ENCODE data around the gene SNX24. TPM values are rescaled to one million over a fixed set of nuclear protein-coding genes. Genes with fewer than 3 reads are reported as not detected.

The SNX24 gene
- total and polyA plus RNA-seq, 2 experiments from 2014 or later = 18.0 to 27.5 TPM

GRCh38 chr5:123012321-123012720, 166.9 kb downstream of the SNX24 start (continued):
- TF ChIP-seq ZNF462 (CRISPR knock-in tag; IDR thresholded peaks at IDR 0.05) = no peak
- TF ChIP-seq ZNF331 (CRISPR knock-in tag; IDR thresholded peaks at IDR 0.05; ENCODE audit: low read depth) = no peak
- TF ChIP-seq EZH2phosphoT487 (IDR thresholded peaks at IDR 0.05; ENCODE audit: unreplicated experiment) = no peak
- no peak for TF ChIP-seq JUNB (IDR thresholded peaks at IDR 0.05; ENCODE audit: unreplicated experiment)
- no peak for TF ChIP-seq STAT1 (IDR thresholded peaks at IDR 0.05; ENCODE audit: unreplicated experiment)
- TF ChIP-seq POLR2AphosphoS5 (IDR thresholded peaks at IDR 0.05; ENCODE audit: low read depth) = no peak
- no peak for TF ChIP-seq ETS1 (IDR thresholded peaks at IDR 0.05)

- no peaks in the 10 kb centered on the region; the same call in 2 of the 3 replicates for H3K9me3 Mint-ChIP-seq
- H3K27me3 Mint-ChIP-seq (ENCODE audit: insufficient read depth, low read depth, poor library complexity) = no peaks in the 10 kb centered on the region
- no peak overlapping the region for H3K4me3 ChIP-seq
- no peaks in the 10 kb centered on the region for H3K9me2 ChIP-seq (ENCODE audit: insufficient read depth)
- no peak overlapping the region for H3K27ac ChIP-seq (ENCODE audit: low read depth)
- H3K27ac Mint-ChIP-seq = no peak overlapping the region
- H3K4me2 ChIP-seq = no peak overlapping the region
- H3K4me3 Mint-ChIP-seq = no peak overlapping the region
- H3F3A ChIP-seq (replicated peaks; ENCODE audit: low read depth) = no peaks in the 10 kb centered on the region
- H3K27me3 ChIP-seq (ENCODE audit: insufficient read depth) = no peaks in the 10 kb centered on the region
- DNase-seq (ENCODE audit: low spot score) (no peak), ATAC-seq (no peak)
- no peak overlapping the region for H2AFZ ChIP-seq
- no peaks in the 10 kb centered on the region for H3K36me3 ChIP-seq (ENCODE audit: insufficient read depth)
- H3K79me2 ChIP-seq (replicated peaks; ENCODE audit: insufficient read depth) = no peaks in the 10 kb centered on the region
- H3K4me1 Mint-ChIP-seq = no peaks in the 10 kb centered on the region; the same call in 1 of the 3 replicates
- no peaks in the 10 kb centered on the region for H4K20me1 ChIP-seq (replicated peaks; ENCODE audit: insufficient read depth)
- H3K36me3 Mint-ChIP-seq (ENCODE audit: low read depth) = no peaks in the 10 kb centered on the region
- H3K4me1 ChIP-seq (ENCODE audit: insufficient read depth) = no peaks in the 10 kb centered on the region
- TF ChIP-seq JUNB (IDR thresholded peaks at IDR 0.05; ENCODE audit: unreplicated experiment) (no peak), ZNF331 (CRISPR knock-in tag; IDR thresholded peaks at IDR 0.05; ENCODE audit: low read depth) (no peak), REST (IDR thresholded peaks at IDR 0.05; ENCODE audit: unreplicated experiment) (no peak), ZNF114 (CRISPR knock-in tag; IDR thresholded peaks at IDR 0.05) (no peak), POLR2AphosphoS5 (IDR thresholded peaks at IDR 0.05; ENCODE audit: low read depth) (no peak), STAT1 (IDR thresholded peaks at IDR 0.05; ENCODE audit: unreplicated experiment) (no peak), CREB1 (CRISPR knock-in tag; IDR thresholded peaks at IDR 0.05; ENCODE audit: low read depth) (no peak), CTCF (conservative IDR thresholded peaks at IDR 0.05; ENCODE audit: low read depth in 2 of 2) (no peak), EZH2 (IDR thresholded peaks at IDR 0.05; ENCODE audit: low read depth, unreplicated experiment) (no peak), NANOG (IDR thresholded peaks at IDR 0.05; ENCODE audit: borderline replicate concordance) (no peak)
These were observed 169.3 kb downstream of the SNX24 start for GRCh38 chr5:123014689-123015088.

Data from GM23338 (cell line).